ENCODE results near the gene LBR. TPM values are rescaled to one million over a fixed set of nuclear protein-coding genes. Genes with fewer than 3 reads are reported as not detected.
A peak's percentile ranks its signal among the peaks of the same experiment; 100 is the strongest.

LBR gene
- total RNA-seq, 1 experiment from 2014 or later: 27.2 TPM

GRCh38 chr1:225378880-225379279, 49.0 kb downstream of the LBR start:
- DNase-seq (ENCODE audit: low read depth): peak; percentile 11

GRCh38 chr1:225374996-225375395, 52.8 kb downstream of the LBR start:
- no peak for DNase-seq (ENCODE audit: low read depth)

- no peak for DNase-seq (ENCODE audit: low read depth)
Measured at GRCh38 chr1:225373155-225373554, 54.7 kb downstream of the LBR start.

GRCh38 chr1:225371366-225372010, 56.4 kb downstream of the LBR start:
- DNase-seq (ENCODE audit: low read depth): no peak

GRCh38 chr1:225368036-225368552, 59.7 kb downstream of the LBR start:
- DNase-seq (ENCODE audit: low read depth): no peak

GRCh38 chr1:225366552-225366951, 61.3 kb downstream of the LBR start:
- no peak for DNase-seq (ENCODE audit: low read depth)

GRCh38 chr1:225366018-225366417, 61.8 kb downstream of the LBR start:
- no peak for DNase-seq (ENCODE audit: low read depth)

GRCh38 chr1:225364439-225364838, 63.4 kb downstream of the LBR start:
- no peak for DNase-seq (ENCODE audit: low read depth)

GRCh38 chr1:225362805-225363204, 65.0 kb downstream of the LBR start:
- no peak for DNase-seq (ENCODE audit: low read depth)

- no peak for DNase-seq (ENCODE audit: low read depth)
Measured at GRCh38 chr1:225361176-225361575, 66.7 kb downstream of the LBR start.

GRCh38 chr1:225360119-225360518, 67.7 kb downstream of the LBR start:
- no peak for DNase-seq (ENCODE audit: low read depth)

- DNase-seq (ENCODE audit: low read depth): no peak
Measured at GRCh38 chr1:225355863-225356262, 72.0 kb downstream of the LBR start.

GRCh38 chr1:225354906-225355305, 72.9 kb downstream of the LBR start:
- DNase-seq (ENCODE audit: low read depth): no peak

Other genes starting within 250 kb of the LBR start
- gene ENAH, start 225.1 kb upstream of the LBR start, total RNA-seq (2014; rRNA removed): 82.4 and 91.8 TPM in 2 replicates